NCI-H1092 (cell line): ENCODE measurements around the gene TMEM239.
A peak's percentile ranks its signal among the peaks of the same experiment; 100 is the strongest.
"Not testable (repeated sequence)": the region's sequence is repeated elsewhere in the genome, so short reads cannot be mapped to it uniquely, and the experiment has no call there.

Source experiments
- DNase-seq: peaks from one replicate; lab custom pipeline; 2025; lab: John Stamatoyannopoulos, UW

The TMEM239 gene

GRCh38 chr20:2820896-2821869 lies 5.0 kb downstream of the TMEM239 start:
- DNase-seq = no peak

- DNase-seq = no peak
Measured at GRCh38 chr20:2822073-2822472, 5.9 kb downstream of the TMEM239 start.

- DNase-seq = no peak
Measured at GRCh38 chr20:2825761-2826160, 9.6 kb downstream of the TMEM239 start.

GRCh38 chr20:2826655-2827054 lies 10.5 kb downstream of the TMEM239 start:
- DNase-seq = no peak

GRCh38 chr20:2829376-2829775 lies 13.2 kb downstream of the TMEM239 start:
- no peak for DNase-seq

GRCh38 chr20:2831206-2831605 lies 15.0 kb downstream of the TMEM239 start:
- not testable (repeated sequence) for DNase-seq

GRCh38 chr20:2833761-2834160 lies 17.6 kb downstream of the TMEM239 start:
- DNase-seq = no peak

- DNase-seq = no peak
Measured at GRCh38 chr20:2834401-2835110, 18.4 kb downstream of the TMEM239 start.

GRCh38 chr20:2835331-2835796 lies 19.2 kb downstream of the TMEM239 start:
- no peak for DNase-seq

- no peak for DNase-seq
Measured at GRCh38 chr20:2836035-2836434, 19.9 kb downstream of the TMEM239 start.

- no peak for DNase-seq
Measured at GRCh38 chr20:2837221-2837960, 21.2 kb downstream of the TMEM239 start.

GRCh38 chr20:2838170-2838797 lies 22.1 kb downstream of the TMEM239 start:
- no peak for DNase-seq

GRCh38 chr20:2838847-2839671 lies 22.9 kb downstream of the TMEM239 start:
- DNase-seq = no peak

- DNase-seq = no peak
Measured at GRCh38 chr20:2839732-2840137, 23.6 kb downstream of the TMEM239 start.

GRCh38 chr20:2840138-2840966 lies 24.2 kb downstream of the TMEM239 start, which contains the start of the genes PCED1A and VPS16:
Gene PCED1A (minus strand): TSS chr20:2840655. CDS start chr20:2839912, 743 bp downstream.
Gene VPS16 (plus strand): TSS chr20:2840745. CDS start chr20:2840775, 30 bp downstream.
- DNase-seq = peak; percentile 86

GRCh38 chr20:2840967-2841531 lies 24.9 kb downstream of the TMEM239 start:
- no peak for DNase-seq

GRCh38 chr20:2845607-2846006 lies 29.4 kb downstream of the TMEM239 start:
- DNase-seq = no peak

GRCh38 chr20:2846698-2847097 lies 30.5 kb downstream of the TMEM239 start:
- DNase-seq = no peak

- DNase-seq = no peak
Measured at GRCh38 chr20:2847802-2848201, 31.6 kb downstream of the TMEM239 start.
